ENCODE measurements around the gene NRTN.

NRTN gene

GRCh38 chr19:5814852-5815246 is 10.0 kb downstream of the NRTN start:
- no peak for DNase-seq (ENCODE audit: low spot score)

GRCh38 chr19:5817218-5817617 is 12.4 kb downstream of the NRTN start:
- no peak for DNase-seq (ENCODE audit: low spot score)

GRCh38 chr19:5818594-5818993 is 13.7 kb downstream of the NRTN start:
- no peak for DNase-seq (ENCODE audit: low spot score)

GRCh38 chr19:5820785-5821184 is 15.9 kb downstream of the NRTN start:
- DNase-seq (ENCODE audit: low spot score): no peak

- DNase-seq (ENCODE audit: low spot score): no peak
Measured at GRCh38 chr19:5821521-5822180, 16.8 kb downstream of the NRTN start.

- no peak for DNase-seq (ENCODE audit: low spot score)
Measured at GRCh38 chr19:5822181-5822844, 17.4 kb downstream of the NRTN start.

GRCh38 chr19:5823579-5824281 is 18.9 kb downstream of the NRTN start:
- DNase-seq (ENCODE audit: low spot score): no peak

GRCh38 chr19:5824751-5825150 is 19.9 kb downstream of the NRTN start:
- no peak for DNase-seq (ENCODE audit: low spot score)

GRCh38 chr19:5825178-5825577 is 20.3 kb downstream of the NRTN start:
- peak; percentile 27 for DNase-seq (ENCODE audit: low spot score)

GRCh38 chr19:5826531-5827341 is 21.9 kb downstream of the NRTN start:
- DNase-seq (ENCODE audit: low spot score): no peak

GRCh38 chr19:5827342-5827890 is 22.5 kb downstream of the NRTN start:
- DNase-seq (ENCODE audit: low spot score): no peak

- peak; percentile 66 for DNase-seq (ENCODE audit: low spot score)
Measured at GRCh38 chr19:5827891-5828660, 23.2 kb downstream of the NRTN start.

GRCh38 chr19:5828661-5829566 is 24.0 kb downstream of the NRTN start:
- no peak for DNase-seq (ENCODE audit: low spot score)

GRCh38 chr19:5829567-5830310 is 24.9 kb downstream of the NRTN start:
- DNase-seq (ENCODE audit: low spot score): no peak

GRCh38 chr19:5831159-5831558 is 26.3 kb downstream of the NRTN start:
- DNase-seq (ENCODE audit: low spot score): no peak

- no peak for DNase-seq (ENCODE audit: low spot score)
Measured at GRCh38 chr19:5832061-5832460, 27.2 kb downstream of the NRTN start.

GRCh38 chr19:5832527-5833216 is 27.8 kb downstream of the NRTN start:
- DNase-seq (ENCODE audit: low spot score): no peak

- no peak for DNase-seq (ENCODE audit: low spot score)
Measured at GRCh38 chr19:5837761-5838352, 33.0 kb downstream of the NRTN start.
